Measurements from ENCODE around the gene OR2B2. TPM values are rescaled to one million over a fixed set of nuclear protein-coding genes. Genes with fewer than 3 reads are reported as not detected.

The OR2B2 gene
- polyA plus RNA-seq, 1 donor from 2014 or later, result not detected

GRCh38 chr6:27879837-27880236 lies 32.4 kb downstream of the OR2B2 start:
- no peak overlapping the region for H3K27ac ChIP-seq (ENCODE audit: low read length)
- H2AFZ ChIP-seq (ENCODE audit: low read depth, low read length), result no peak overlapping the region
- no peak for TF ChIP-seq EZH2 (IDR thresholded peaks at IDR 0.05; ENCODE audit: borderline replicate concordance, insufficient read depth, low read length, poor library complexity, severe bottlenecking)
- no peak for TF ChIP-seq POLR2AphosphoS5 (IDR thresholded peaks at IDR 0.05)
- TF ChIP-seq SMC3 (conservative IDR thresholded peaks at IDR 0.05; ENCODE audit: poor library complexity), result no peak
- H3K9ac ChIP-seq (ENCODE audit: low read length), result no peak overlapping the region
- H3K36me3 ChIP-seq (ENCODE audit: insufficient read depth, low read length), result no peaks in the 10 kb centered on the region
- H3K9me2 ChIP-seq (ENCODE audit: insufficient read depth, low read length), result no peaks in the 10 kb centered on the region
- H3K79me2 ChIP-seq (replicated peaks; ENCODE audit: insufficient read depth, low read length), result no peaks in the 10 kb centered on the region
- H3K9me3 ChIP-seq (ENCODE audit: low read length), result no peaks in the 10 kb centered on the region
- H3K27me3 ChIP-seq (ENCODE audit: insufficient read depth, low read depth, low read length), result no peaks in the 10 kb centered on the region
- no peak overlapping the region for H3K4me2 ChIP-seq (ENCODE audit: low read length)
- no peaks in the 10 kb centered on the region for H4K20me1 ChIP-seq (ENCODE audit: insufficient read depth)
- no peaks in the 10 kb centered on the region for H3F3A ChIP-seq (ENCODE audit: insufficient read depth, low read length, poor library complexity, severe bottlenecking)
- no peak overlapping the region for H3K4me3 ChIP-seq (ENCODE audit: low read length)

DNA sequence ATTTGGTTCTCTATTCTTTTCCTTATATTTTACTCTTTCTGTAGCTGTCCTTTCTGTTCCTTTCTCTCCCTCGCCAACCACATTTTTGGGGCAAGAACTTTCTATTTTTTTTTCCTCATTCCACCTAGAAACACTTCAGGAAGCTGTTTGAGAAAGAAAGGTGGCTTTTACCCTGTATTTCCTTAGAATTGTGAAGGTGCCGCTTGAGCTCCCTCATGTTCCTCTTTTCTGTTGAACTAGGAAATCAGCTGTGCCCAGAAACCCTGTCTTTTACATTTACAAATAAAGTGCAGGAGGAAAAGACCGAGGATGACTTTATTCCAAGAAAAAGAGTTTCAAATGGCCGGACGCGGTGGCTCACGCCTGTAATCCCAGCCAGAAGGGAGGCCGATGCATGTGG lies 38.2 kb downstream of the OR2B2 start:
- Histone ChIP-seq H3K9ac (ENCODE audit: low read length) (no peak overlapping the region), H3F3A (ENCODE audit: insufficient read depth, low read length, poor library complexity, severe bottlenecking) (no peaks in the 10 kb centered on the region), H3K36me3 (ENCODE audit: insufficient read depth, low read length) (no peaks in the 10 kb centered on the region), H3K4me2 (ENCODE audit: low read length) (no peak overlapping the region), H3K4me3 (ENCODE audit: low read length) (no peak overlapping the region), H3K9me3 (ENCODE audit: low read length) (no peaks in the 10 kb centered on the region), H2AFZ (ENCODE audit: low read depth, low read length) (no peak overlapping the region), H4K20me1 (ENCODE audit: insufficient read depth) (no peaks in the 10 kb centered on the region), H3K79me2 (replicated peaks; ENCODE audit: insufficient read depth, low read length) (no peaks in the 10 kb centered on the region), H3K27me3 (ENCODE audit: insufficient read depth, low read depth, low read length) (peaks cover 22% of the 10 kb centered on the region), H3K27ac (ENCODE audit: low read length) (no peak overlapping the region), H3K9me2 (ENCODE audit: insufficient read depth, low read length) (no peaks in the 10 kb centered on the region)
- TF ChIP-seq RAD21 (conservative IDR thresholded peaks at IDR 0.05), result no peak
- no peak for TF ChIP-seq EP300 (conservative IDR thresholded peaks at IDR 0.05; ENCODE audit: poor library complexity, severe bottlenecking)
- TF ChIP-seq TAF1 (IDR thresholded peaks at IDR 0.05; ENCODE audit: low read depth), result no peak
- no peak for TF ChIP-seq REST (IDR thresholded peaks at IDR 0.05; ENCODE audit: borderline replicate concordance)
- no peak for TF ChIP-seq EZH2 (IDR thresholded peaks at IDR 0.05; ENCODE audit: borderline replicate concordance, insufficient read depth, low read length, poor library complexity, severe bottlenecking)
- no peak for TF ChIP-seq SMC3 (conservative IDR thresholded peaks at IDR 0.05; ENCODE audit: poor library complexity)
- TF ChIP-seq, protein P1, sequence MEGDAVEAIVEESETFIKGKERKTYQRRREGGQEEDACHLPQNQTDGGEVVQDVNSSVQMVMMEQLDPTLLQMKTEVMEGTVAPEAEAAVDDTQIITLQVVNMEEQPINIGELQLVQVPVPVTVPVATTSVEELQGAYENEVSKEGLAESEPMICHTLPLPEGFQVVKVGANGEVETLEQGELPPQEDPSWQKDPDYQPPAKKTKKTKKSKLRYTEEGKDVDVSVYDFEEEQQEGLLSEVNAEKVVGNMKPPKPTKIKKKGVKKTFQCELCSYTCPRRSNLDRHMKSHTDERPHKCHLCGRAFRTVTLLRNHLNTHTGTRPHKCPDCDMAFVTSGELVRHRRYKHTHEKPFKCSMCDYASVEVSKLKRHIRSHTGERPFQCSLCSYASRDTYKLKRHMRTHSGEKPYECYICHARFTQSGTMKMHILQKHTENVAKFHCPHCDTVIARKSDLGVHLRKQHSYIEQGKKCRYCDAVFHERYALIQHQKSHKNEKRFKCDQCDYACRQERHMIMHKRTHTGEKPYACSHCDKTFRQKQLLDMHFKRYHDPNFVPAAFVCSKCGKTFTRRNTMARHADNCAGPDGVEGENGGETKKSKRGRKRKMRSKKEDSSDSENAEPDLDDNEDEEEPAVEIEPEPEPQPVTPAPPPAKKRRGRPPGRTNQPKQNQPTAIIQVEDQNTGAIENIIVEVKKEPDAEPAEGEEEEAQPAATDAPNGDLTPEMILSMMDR (IDR thresholded peaks at IDR 0.05; ENCODE audit: poor library complexity, severe bottlenecking), result no peak
- TF ChIP-seq POLR2AphosphoS5 (IDR thresholded peaks at IDR 0.05), result no peak
- no peak for TF ChIP-seq MXI1 (conservative IDR thresholded peaks at IDR 0.05; ENCODE audit: poor library complexity, severe bottlenecking)

Measured in neural cell (in vitro differentiated cells).